Keratinocyte (primary cell): ENCODE data around the gene ATP6V0A1. TPM values are rescaled to one million over a fixed set of nuclear protein-coding genes. Genes with fewer than 3 reads are reported as not detected.

Experiments
- DNase-seq: peaks from one replicate; pipeline ENCODE4 v3.0.0-alpha.2; 2011; ENCODE audit warnings: low read depth, missing footprints, low spot score
- FAIRE-seq: peaks from 2 replicates; lab custom pipeline; 2011; peaks lifted over from hg19 to GRCh38; lab: Jason Lieb, UNC
- H2AFZ ChIP-seq: 2 replicates; pipeline ENCODE4 v1.6.0; 2012; ENCODE audit warnings: low read length, control low read depth, inconsistent platforms; ENCODE audit not compliant: control insufficient read depth
- H3K27ac ChIP-seq: 2 replicates; pipeline ENCODE4 v1.5.1; 2011; ENCODE audit warnings: low read length; ENCODE audit not compliant: control insufficient read depth, insufficient read depth
- H3K27me3 ChIP-seq: 3 replicates; pipeline ENCODE4 v1.6.0; 2011; ENCODE audit warnings: low read length; ENCODE audit not compliant: control insufficient read depth, insufficient read depth; ENCODE audit errors: extremely low read depth
- H3K36me3 ChIP-seq, 2 experiments: 2 replicates in 1 of 2; 3 replicates in 1 of 2; pipeline ENCODE4 v1.5.1; 2011; ENCODE audit warnings: low read length in 2 of 2, mild to moderate bottlenecking in 1 of 2; ENCODE audit not compliant: control insufficient read depth in 2 of 2, insufficient read depth in 2 of 2; ENCODE audit errors: extremely low read depth in 1 of 2
- H3K4me1 ChIP-seq: 3 replicates; pipeline ENCODE4 v1.5.1; 2011; ENCODE audit warnings: low read length; ENCODE audit not compliant: control insufficient read depth, insufficient read depth; ENCODE audit errors: extremely low read depth
- H3K4me2 ChIP-seq: 3 replicates; pipeline ENCODE4 v1.6.0; 2011; ENCODE audit warnings: low read depth, low read length; ENCODE audit not compliant: control insufficient read depth, insufficient read depth; ENCODE audit errors: extremely low read depth
- H3K4me3 ChIP-seq, 3 experiments: fragments of 200-600 bp in 1 of 3; sonication (generic) in 1 of 3; 2 replicates in 2 of 3; 3 replicates in 1 of 3; pipeline ENCODE4 v1.5.1; 2011 to 2016; ENCODE audit warnings: low read length in 3 of 3, mild to moderate bottlenecking in 3 of 3, control low read depth in 2 of 3, inconsistent platforms in 1 of 3, low read depth in 1 of 3, mixed read lengths in 1 of 3, mixed run types in 1 of 3, moderate library complexity in 1 of 3; ENCODE audit not compliant: control insufficient read depth in 2 of 3, insufficient read depth in 2 of 3; ENCODE audit errors: extremely low read depth in 1 of 3
- H3K79me2 ChIP-seq: 2 replicates; pipeline ENCODE4 v1.6.0; 2012; ENCODE audit warnings: low read length; ENCODE audit not compliant: control insufficient read depth, insufficient read depth
- H3K9ac ChIP-seq: 3 replicates; pipeline ENCODE4 v1.6.0; 2011; ENCODE audit warnings: low read length; ENCODE audit not compliant: control insufficient read depth, insufficient read depth; ENCODE audit errors: extremely low read depth
- H3K9me1 ChIP-seq: 3 replicates; pipeline ENCODE4 v1.6.0; 2011; ENCODE audit warnings: low read length; ENCODE audit not compliant: control insufficient read depth, insufficient read depth; ENCODE audit errors: extremely low read depth
- H3K9me3 ChIP-seq: 2 replicates; pipeline ENCODE4 v1.5.1; 2012; ENCODE audit warnings: low read depth, low read length; ENCODE audit not compliant: control insufficient read depth
- H4K20me1 ChIP-seq: 3 replicates; pipeline ENCODE4 v1.6.0; 2011; ENCODE audit warnings: low read length; ENCODE audit not compliant: control insufficient read depth, insufficient read depth; ENCODE audit errors: extremely low read depth
- CTCF ChIP-seq, 3 experiments: IDR thresholded peaks in 1 of 3; conservative IDR thresholded peaks in 1 of 3; optimal IDR thresholded peaks in 1 of 3; 2 replicates in 2 of 3; 3 replicates in 1 of 3; pipeline versions ENCODE3 to v1.5.1; 2011; ENCODE audit warnings: low read length in 3 of 3, mild to moderate bottlenecking in 3 of 3, moderate library complexity in 2 of 3, control low read depth in 1 of 3, inconsistent platforms in 1 of 3; ENCODE audit not compliant: insufficient read depth in 2 of 3; ENCODE audit errors: extremely low read depth in 1 of 3
- EZH2 ChIP-seq: IDR thresholded peaks from one replicate; pipeline ENCODE4 v1.6.1; 2012; ENCODE audit warnings: inconsistent platforms, mild to moderate bottlenecking, low read length, moderate library complexity
- dilution Hi-C: fragments of 300-500 bp; cut with MboI; formaldehyde crosslinking; loops from one replicate; pipeline ENCODE4 v1.7.0; 2020; ENCODE audit warnings: low sequenced_read_pairs; ENCODE audit not compliant: extremely low pct_ligation_motif_present
- polyA minus RNA-seq, 3 experiments: library from RNA; depleted of rRNA, polyadenylated mRNA; stranded (reverse); fragments of >200 nt; gene quantifications; 1 replicate in 1 of 3; 2 replicates in 1 of 3; 3 replicates in 1 of 3; pipeline ENCODE4 v1.2.3, GENCODE V29; 2011
- polyA plus RNA-seq, 5 experiments: library from polyadenylated mRNA; depleted of rRNA in 3 of 5; stranded (reverse) in 3 of 5; stranded (forward) in 1 of 5; unstranded in 1 of 5; fragments of >200 nt; gene quantifications; 1 replicate in 1 of 5; 2 replicates in 3 of 5; 3 replicates in 1 of 5; pipeline versions ENCODE4 v1.2.1 to v1.2.3, GENCODE V29; 2011 to 2012; ENCODE audit warnings: missing spikeins in 2 of 5, low read depth in 1 of 5, low replicate concordance in 1 of 5

Gene ATP6V0A1
- polyA plus RNA-seq, result 24.0 to 43.7 TPM (median 41.9 TPM) in 3 replicates
- polyA plus RNA-seq (2011; ENCODE audit: low read depth), result 81.1 TPM
- polyA plus RNA-seq (2011; cell fraction: cytosol; rRNA removed), result 29.9 and 32.5 TPM in 2 replicates
- polyA plus RNA-seq (2011; cell fraction: nucleus; rRNA removed), result 212 and 232 TPM in 2 replicates
- 33.5 and 52.8 TPM in 2 replicates for polyA plus RNA-seq (2012; ENCODE audit: low replicate concordance)
- polyA minus RNA-seq, result 112 to 261 TPM (median 142 TPM) in 3 replicates
- 34.3 TPM for polyA minus RNA-seq (2011; cell fraction: cytosol; rRNA and poly(A)+ RNA removed)
- polyA minus RNA-seq (2011; cell fraction: nucleus; rRNA and poly(A)+ RNA removed), result 203 and 207 TPM in 2 replicates

- H3K9me1 ChIP-seq, result peaks cover 2% of the 10 kb centered on the region
- H3K36me3 ChIP-seq, result peaks cover 0 to 4% of the 10 kb centered on the region in 2 experiments
- DNase-seq (no peak), FAIRE-seq (no peak)
- peaks cover 5% of the 10 kb centered on the region for H3K79me2 ChIP-seq
- no peaks in the 10 kb centered on the region for H3K27me3 ChIP-seq
- H3K4me2 ChIP-seq, result peak within 1 kb of the TSS; percentile 97
- H3K9ac ChIP-seq, result peak within 1 kb of the TSS; percentile 75
- H3K27ac ChIP-seq, result peak within 1 kb of the TSS; percentile 69
- no peaks in the 10 kb centered on the region for H3K9me3 ChIP-seq
- H3K4me1 ChIP-seq, result peaks cover 34% of the 10 kb centered on the region
- H2AFZ ChIP-seq, result peak within 1 kb of the TSS; percentile 91
- dilution Hi-C loops, result no loop called here
- H3K4me3 ChIP-seq, result peak within 1 kb of the TSS; percentile 85 to 95 (median 91)
- TF ChIP-seq EZH2 (no peak), CTCF (optimal IDR thresholded peaks at IDR 0.05 in 1 of 3, IDR thresholded peaks at IDR 0.05 in 1 of 3, conservative IDR thresholded peaks at IDR 0.05 in 1 of 3; ENCODE audit: extremely low read depth in 1 of 3, insufficient read depth in 2 of 3, low read length in 3 of 3) (no peak)
- H4K20me1 ChIP-seq, result peaks cover 4% of the 10 kb centered on the region
Measured at GRCh38 chr17:42458497-42459255, at the start of gene ATP6V0A1. TSS of gene ATP6V0A1 (plus strand) at chr17:42458878. CDS start at chr17:42460895, 2,017 bp downstream.

GRCh38 chr17:42409523-42410318 lies 49.0 kb upstream of the ATP6V0A1 start:
- peaks cover 6 to 28% of the 10 kb centered on the region in 2 experiments for H3K36me3 ChIP-seq
- no peaks in the 10 kb centered on the region for H3K27me3 ChIP-seq
- no peaks in the 10 kb centered on the region for H3K9me3 ChIP-seq
- H3K79me2 ChIP-seq, result peaks cover 83% of the 10 kb centered on the region
- H3K9me1 ChIP-seq, result peaks cover 8% of the 10 kb centered on the region
- peak overlapping the region; percentile 75 for H3K4me2 ChIP-seq
- peak overlapping the region; percentile 88 for H3K27ac ChIP-seq
- H3K4me1 ChIP-seq, result peaks cover 70% of the 10 kb centered on the region
- H4K20me1 ChIP-seq, result peaks cover 46% of the 10 kb centered on the region
- H3K4me3 ChIP-seq, result peak overlapping the region in 2 of 3 experiments; percentile 22 to 54
- DNase-seq, result no peak
- TF ChIP-seq EZH2, result no peak
- no peak for TF ChIP-seq CTCF (optimal IDR thresholded peaks at IDR 0.05 in 1 of 3, IDR thresholded peaks at IDR 0.05 in 1 of 3, conservative IDR thresholded peaks at IDR 0.05 in 1 of 3; ENCODE audit: extremely low read depth in 1 of 3, insufficient read depth in 2 of 3, low read length in 3 of 3)
- FAIRE-seq, result peak; percentile 84
- H3K9ac ChIP-seq, result peak overlapping the region; percentile 62
- H2AFZ ChIP-seq, result no peak overlapping the region
- dilution Hi-C loops, result no loop called here
